Stimulated activated CD8-positive, alpha-beta memory T cell treated with anti-CD3 and anti-CD28 coated beads, Interleukin-4, amount 100 ng/mL, for 4 hours (primary cell): ENCODE results near the gene POU5F2.

ENCODE experiments used
- DNase-seq, 2 donors: peaks; one replicate each; pipeline ENCODE4 v3.0.0-alpha.2; 2020; ENCODE audit warnings: low read depth in 2 of 2, low spot score in 1 of 2

The POU5F2 gene

DNA sequence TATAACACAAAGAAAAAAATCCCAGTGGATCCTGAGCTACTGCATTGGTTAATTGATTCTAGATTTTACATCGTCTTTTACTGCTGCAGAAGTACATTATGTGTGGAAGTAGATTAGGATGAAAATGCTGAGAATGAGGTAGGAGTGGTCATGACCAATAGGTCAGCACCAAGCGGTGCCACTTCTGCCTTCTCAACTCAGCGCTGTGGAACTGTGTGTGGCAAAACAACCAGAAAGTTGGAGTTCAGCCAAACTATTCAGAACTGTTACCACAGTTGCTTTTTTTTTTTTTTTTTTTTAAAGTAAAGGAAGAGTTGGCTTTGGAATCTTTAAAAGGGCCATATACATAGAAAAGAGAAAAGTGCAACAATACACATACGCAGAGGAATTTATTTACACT lies 24.2 kb downstream of the POU5F2 start:
- DNase-seq = no peak

GRCh38 chr5:93716453-93716852 lies 24.9 kb downstream of the POU5F2 start:
- no peak for DNase-seq

GRCh38 chr5:93715761-93716160 lies 25.6 kb downstream of the POU5F2 start:
- no peak for DNase-seq

- no peak for DNase-seq
These were observed 26.1 kb downstream of the POU5F2 start for GRCh38 chr5:93715327-93715726.

GRCh38 chr5:93708442-93708841 lies 33.0 kb downstream of the POU5F2 start:
- no peak for DNase-seq

- no peak for DNase-seq
These were observed 35.5 kb downstream of the POU5F2 start for GRCh38 chr5:93705896-93706295.

GRCh38 chr5:93704996-93705395 lies 36.4 kb downstream of the POU5F2 start:
- DNase-seq = no peak

DNA sequence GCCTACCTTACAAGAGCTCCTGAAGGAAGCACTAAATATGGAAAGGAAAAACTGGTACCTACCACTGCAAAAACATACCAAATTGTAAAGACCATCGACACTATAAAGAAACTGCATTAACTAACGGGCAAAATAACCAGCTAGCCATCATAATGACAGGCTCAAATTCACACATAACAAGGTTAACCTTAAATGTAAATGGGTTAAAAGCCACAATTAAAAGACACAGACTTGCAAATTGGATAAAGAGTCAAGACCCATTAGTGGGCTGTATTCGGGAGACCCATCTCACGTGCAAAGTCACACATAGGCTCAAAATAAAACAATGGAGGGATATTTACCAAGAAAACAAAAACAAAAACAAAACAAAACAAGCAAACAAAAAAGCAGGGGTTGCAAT lies 49.4 kb downstream of the POU5F2 start:
- no peak for DNase-seq
